SK-N-SH (cell line): Measurements from ENCODE around the gene ZGRF1. TPM values are rescaled to one million over a fixed set of nuclear protein-coding genes. Genes with fewer than 3 reads are reported as not detected.

ENCODE experiments used
- CTCF ChIA-PET: fragments of 300-600, 350-600 bp; formaldehyde crosslinking; extraction: SDS; loops from one replicate; lab custom pipeline; 2021; lab: Yijun Ruan, JAX
- POLR2A ChIA-PET: fragments of 350-600 bp; sonication (Branson Sonifier 250); formaldehyde crosslinking; extraction: SDS; loops from one replicate; lab custom pipeline; 2020; ENCODE audit warnings: antibody characterized with exemption, inconsistent platforms; lab: Yijun Ruan, JAX
- DNase-seq: peaks from one replicate; pipeline ENCODE4 v3.0.0; 2012
- H2AFZ ChIP-seq: fragments of 200-600 bp; sonication (generic); 2 replicates; pipeline ENCODE4 v1.8.1; 2016; ENCODE audit warnings: antibody characterized with exemption, mild to moderate bottlenecking, low read depth
- H3F3A ChIP-seq: fragments of 200-600 bp; sonication (generic); replicated peaks from 2 replicates; pipeline ENCODE3; 2016; ENCODE audit warnings: antibody characterized with exemption, mild to moderate bottlenecking; ENCODE audit not compliant: insufficient read depth
- H3K27ac ChIP-seq, 2 experiments: fragments of 200-500 bp in 1 of 2; fragments of 200-600 bp in 1 of 2; sonication (Bioruptor generic) in 1 of 2; sonication (generic), shearing (Covaris generic) in 1 of 2; 2 replicates each; pipeline versions ENCODE4 v1.5.1 to v1.6.1; 2014 to 2016; ENCODE audit warnings: low read depth in 2 of 2, inconsistent platforms in 1 of 2, low read length in 1 of 2, mild to moderate bottlenecking in 1 of 2, mixed read lengths in 1 of 2
- H3K27me3 ChIP-seq: fragments of 200-600 bp; sonication (generic), shearing (Covaris generic); 2 replicates; pipeline ENCODE4 v1.6.1; 2016; ENCODE audit warnings: mixed run types; ENCODE audit not compliant: insufficient read depth
- H3K36me3 ChIP-seq, 2 experiments: fragments of 200-500 bp in 1 of 2; fragments of 200-600 bp in 1 of 2; sonication (Bioruptor generic) in 1 of 2; sonication (generic) in 1 of 2; replicated peaks in 1 of 2; 2 replicates each; pipeline versions ENCODE3 to v1.5.1; 2014 to 2016; ENCODE audit warnings: low read length in 1 of 2, mild to moderate bottlenecking in 1 of 2; ENCODE audit not compliant: insufficient read depth in 2 of 2, control insufficient read depth in 1 of 2
- H3K4me1 ChIP-seq, 2 experiments: fragments of 200-500 bp in 1 of 2; fragments of 200-600 bp in 1 of 2; sonication (Bioruptor generic) in 1 of 2; sonication (generic), shearing (Covaris generic) in 1 of 2; 2 replicates each; pipeline versions ENCODE4 v1.5.1 to v1.6.1; 2014 to 2016; ENCODE audit warnings: low read depth in 1 of 2, low read length in 1 of 2, mixed run types in 1 of 2; ENCODE audit not compliant: insufficient read depth in 2 of 2, control insufficient read depth in 1 of 2
- H3K4me2 ChIP-seq: fragments of 200-600 bp; sonication (generic), shearing (Covaris generic); 2 replicates; pipeline ENCODE4 v1.6.1; 2017; ENCODE audit warnings: mixed run types
- H3K4me3 ChIP-seq, 2 experiments: fragments of 200-500 bp in 1 of 2; fragments of 200-600 bp in 1 of 2; sonication (Bioruptor generic) in 1 of 2; sonication (generic), shearing (Covaris generic) in 1 of 2; 2 replicates each; pipeline versions ENCODE4 v1.5.1 to v1.8.1; 2014 to 2016; ENCODE audit warnings: low read depth in 2 of 2, inconsistent platforms in 1 of 2, low read length in 1 of 2, mild to moderate bottlenecking in 1 of 2, mixed read lengths in 1 of 2, moderate library complexity in 1 of 2
- H3K79me2 ChIP-seq: fragments of 200-600 bp; sonication (generic); 2 replicates; pipeline ENCODE4 v1.8.1; 2017; ENCODE audit warnings: mild to moderate bottlenecking; ENCODE audit not compliant: insufficient read depth
- H3K9ac ChIP-seq: fragments of 200-600 bp; sonication (generic); 2 replicates; pipeline ENCODE4 v1.6.1; 2017; ENCODE audit warnings: mixed run types
- H3K9me2 ChIP-seq: fragments of 200-600 bp; sonication (generic); 2 replicates; pipeline ENCODE4 v1.6.1; 2017; ENCODE audit warnings: mixed run types
- H3K9me3 ChIP-seq: fragments of 200-600 bp; sonication (generic); 2 replicates; pipeline ENCODE4 v1.6.1; 2017; ENCODE audit warnings: mixed run types, mild to moderate bottlenecking, moderate library complexity
- H4K20me1 ChIP-seq: fragments of 200-600 bp; sonication (generic); 2 replicates; pipeline ENCODE4 v1.6.1; 2017; ENCODE audit warnings: mild to moderate bottlenecking, mixed run types; ENCODE audit not compliant: insufficient read depth
- ELF1 ChIP-seq: IDR thresholded peaks from 2 replicates; pipeline ENCODE4 v1.4.0; 2012
- EP300 ChIP-seq, 2 experiments: IDR thresholded peaks; 2 replicates each; pipeline versions ENCODE4 v1.4.0 to v1.6.1; 2012; ENCODE audit warnings: borderline replicate concordance in 1 of 2, low read depth in 1 of 2, low read length in 1 of 2
- EZH2phosphoT487 ChIP-seq: fragments of 200-600 bp; sonication (generic); IDR thresholded peaks from 2 replicates; pipeline ENCODE4 v1.6.1; 2017; ENCODE audit warnings: low read depth, mixed run types, mild to moderate bottlenecking, antibody characterized with exemption, moderate library complexity, borderline replicate concordance
- FOSL2 ChIP-seq: IDR thresholded peaks from 2 replicates; pipeline ENCODE4 v1.4.0; 2012; ENCODE audit warnings: low read depth, mild to moderate bottlenecking, moderate library complexity, borderline replicate concordance
- FOXM1 ChIP-seq: IDR thresholded peaks from 2 replicates; pipeline ENCODE4 v1.4.0; 2012; ENCODE audit warnings: low read depth, mild to moderate bottlenecking
- GATA2 ChIP-seq: sonication (generic); formaldehyde crosslinking; IDR thresholded peaks from 2 replicates; pipeline ENCODE4 v1.5.0; 2020; ENCODE audit warnings: mild to moderate bottlenecking, missing genetic modification reagents
- MEF2A ChIP-seq: IDR thresholded peaks from 2 replicates; pipeline ENCODE4 v1.4.0; 2012; ENCODE audit warnings: low read depth, borderline replicate concordance
- NFIC ChIP-seq: IDR thresholded peaks from 2 replicates; pipeline ENCODE4 v1.4.0; 2012; ENCODE audit warnings: borderline replicate concordance
- NRF1 ChIP-seq: IDR thresholded peaks from 2 replicates; pipeline ENCODE4 v1.6.1; 2012; ENCODE audit warnings: low read depth, mild to moderate bottlenecking, low read length
- RAD21 ChIP-seq: IDR thresholded peaks from 2 replicates; pipeline ENCODE4 v1.6.1; 2012; ENCODE audit warnings: mild to moderate bottlenecking, low read length
- RCOR1 ChIP-seq: fragments of 150-350 bp; IDR thresholded peaks from 2 replicates; pipeline ENCODE4 v1.6.1; 2017; ENCODE audit warnings: antibody characterized with exemption, low read length
- RFX5 ChIP-seq: IDR thresholded peaks from 2 replicates; pipeline ENCODE4 v1.6.1; 2012; ENCODE audit warnings: mild to moderate bottlenecking, improper control_type of control experiment, low read length
- SMC3 ChIP-seq: IDR thresholded peaks from 2 replicates; pipeline ENCODE4 v1.6.1; 2012; ENCODE audit warnings: low read depth, low read length, improper control_type of control experiment
- TCF12 ChIP-seq: IDR thresholded peaks from 2 replicates; pipeline ENCODE4 v1.4.0; 2012
- WGBS: methylation state at CpG from one replicate; pipeline ENCODE4 v1.1.6; 2017; ENCODE audit warnings: low lambda C conversion rate; 5-methylcytosine and 5-hydroxymethylcytosine counted together
- polyA plus RNA-seq, 3 experiments: library from polyadenylated mRNA; depleted of rRNA; stranded (reverse); fragments of >200 nt; gene quantifications; 2 replicates each; pipeline ENCODE4 v1.2.3, GENCODE V29; 2012
- TF ChIP-seq, protein P1 (sequence below): fragments of 200-600 bp; sonication (generic); IDR thresholded peaks from 2 replicates; pipeline ENCODE4 v1.6.1; 2017; ENCODE audit warnings: antibody characterized with exemption, mild to moderate bottlenecking, moderate library complexity
- TF ChIP-seq, protein P2 (sequence below): IDR thresholded peaks from 2 replicates; pipeline ENCODE4 v1.6.1; 2012; ENCODE audit warnings: mild to moderate bottlenecking, low read depth, low read length, moderate library complexity
- TF ChIP-seq, protein P3 (sequence below): fragments of 150-350 bp; IDR thresholded peaks from 2 replicates; pipeline ENCODE4 v1.6.1; 2016; ENCODE audit warnings: mild to moderate bottlenecking, low read depth, low read length
- TF ChIP-seq, protein P4 (sequence below): fragments of 150-350 bp; IDR thresholded peaks from 2 replicates; pipeline ENCODE4 v1.6.1; 2017; ENCODE audit warnings: antibody characterized with exemption, low read length, low read depth, borderline replicate concordance
- TF ChIP-seq, protein P5 (sequence below): IDR thresholded peaks from 2 replicates; pipeline ENCODE4; 2012

Gene ZGRF1
- polyA plus RNA-seq, 1 of the 3 experiments (the other 2 are of a cell fraction), result 2.4 TPM

DNA sequence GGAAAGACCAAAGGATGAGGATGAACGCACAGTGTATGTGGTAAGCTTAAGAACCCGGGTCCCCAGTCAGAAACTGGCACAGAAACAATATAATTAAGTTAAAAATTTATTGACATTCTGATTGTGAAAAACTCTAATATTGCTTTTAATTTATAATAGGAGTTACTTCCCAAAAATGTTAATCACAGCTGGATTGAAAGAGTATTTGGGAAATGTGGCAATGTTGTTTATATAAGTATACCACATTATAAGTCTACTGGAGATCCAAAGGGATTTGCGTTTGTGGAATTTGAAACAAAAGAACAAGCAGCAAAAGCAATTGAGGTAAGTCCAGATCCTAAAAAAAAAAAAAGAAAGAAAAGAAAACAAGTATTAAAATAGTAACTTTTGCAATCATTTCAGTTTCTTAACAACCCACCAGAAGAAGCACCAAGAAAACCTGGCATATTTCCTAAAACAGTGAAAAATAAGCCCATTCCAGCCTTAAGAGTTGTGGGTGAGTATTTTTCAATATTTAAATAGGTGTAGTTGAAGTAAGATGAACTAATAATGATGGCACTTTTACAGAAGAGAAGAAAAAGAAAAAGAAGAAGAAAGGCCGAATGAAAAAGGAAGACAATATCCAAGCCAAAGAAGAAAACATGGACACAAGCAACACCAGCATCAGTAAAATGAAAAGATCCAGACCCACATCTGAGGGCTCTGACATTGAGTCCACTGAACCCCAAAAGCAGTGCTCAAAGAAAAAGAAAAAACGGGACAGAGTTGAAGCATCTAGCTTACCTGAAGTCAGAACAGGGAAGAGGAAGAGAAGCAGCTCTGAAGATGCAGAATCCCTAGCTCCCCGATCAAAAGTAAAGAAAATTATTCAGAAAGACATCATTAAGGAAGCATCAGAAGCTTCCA is 10.2 kb upstream of the ZGRF1 start:
- 88% methylated on average over 6 of the region's 6 CpGs for WGBS
- 0 out of 4 replicates have a peak, but pooled peaks cover 0 to 3% of the 10 kb centered on the region in 2 experiments for H3K4me1 ChIP-seq
- no peaks in the 10 kb centered on the region for H4K20me1 ChIP-seq
- H3F3A ChIP-seq, result peaks cover 24% of the 10 kb centered on the region
- ChIA-PET POLR2A (no interaction called here), CTCF (interaction anchor here (0.7 to 4.0 kb wide), 3 partner anchors 10 to 325 kb away, joined by 3 to 17 read pairs (median 6); partner anchors contain the start of genes LARP7 and ZGRF1)
- peaks cover 15% of the 10 kb centered on the region for H3K79me2 ChIP-seq
- H2AFZ ChIP-seq, result no peak overlapping the region
- no peak overlapping the region; a peak in 1 of 4 replicates for H3K27ac ChIP-seq
- H3K9ac ChIP-seq, result no peak overlapping the region
- TF ChIP-seq MEF2A, result no peak
- TF ChIP-seq GATA2 (CRISPR knock-in tag), result no peak
- TF ChIP-seq EP300 (IDR thresholded peaks at IDR 0.05; ENCODE audit: borderline replicate concordance in 1 of 2, low read depth in 1 of 2, low read length in 1 of 2), result no peak
- TF ChIP-seq SMC3, result no peak
- no peak for TF ChIP-seq RFX5
- TF ChIP-seq, protein P1, sequence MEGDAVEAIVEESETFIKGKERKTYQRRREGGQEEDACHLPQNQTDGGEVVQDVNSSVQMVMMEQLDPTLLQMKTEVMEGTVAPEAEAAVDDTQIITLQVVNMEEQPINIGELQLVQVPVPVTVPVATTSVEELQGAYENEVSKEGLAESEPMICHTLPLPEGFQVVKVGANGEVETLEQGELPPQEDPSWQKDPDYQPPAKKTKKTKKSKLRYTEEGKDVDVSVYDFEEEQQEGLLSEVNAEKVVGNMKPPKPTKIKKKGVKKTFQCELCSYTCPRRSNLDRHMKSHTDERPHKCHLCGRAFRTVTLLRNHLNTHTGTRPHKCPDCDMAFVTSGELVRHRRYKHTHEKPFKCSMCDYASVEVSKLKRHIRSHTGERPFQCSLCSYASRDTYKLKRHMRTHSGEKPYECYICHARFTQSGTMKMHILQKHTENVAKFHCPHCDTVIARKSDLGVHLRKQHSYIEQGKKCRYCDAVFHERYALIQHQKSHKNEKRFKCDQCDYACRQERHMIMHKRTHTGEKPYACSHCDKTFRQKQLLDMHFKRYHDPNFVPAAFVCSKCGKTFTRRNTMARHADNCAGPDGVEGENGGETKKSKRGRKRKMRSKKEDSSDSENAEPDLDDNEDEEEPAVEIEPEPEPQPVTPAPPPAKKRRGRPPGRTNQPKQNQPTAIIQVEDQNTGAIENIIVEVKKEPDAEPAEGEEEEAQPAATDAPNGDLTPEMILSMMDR, result no peak
- TF ChIP-seq TCF12, result no peak
- no peak for TF ChIP-seq NFIC
- TF ChIP-seq NRF1, result no peak
- TF ChIP-seq RCOR1, result no peak
- TF ChIP-seq, protein P2, sequence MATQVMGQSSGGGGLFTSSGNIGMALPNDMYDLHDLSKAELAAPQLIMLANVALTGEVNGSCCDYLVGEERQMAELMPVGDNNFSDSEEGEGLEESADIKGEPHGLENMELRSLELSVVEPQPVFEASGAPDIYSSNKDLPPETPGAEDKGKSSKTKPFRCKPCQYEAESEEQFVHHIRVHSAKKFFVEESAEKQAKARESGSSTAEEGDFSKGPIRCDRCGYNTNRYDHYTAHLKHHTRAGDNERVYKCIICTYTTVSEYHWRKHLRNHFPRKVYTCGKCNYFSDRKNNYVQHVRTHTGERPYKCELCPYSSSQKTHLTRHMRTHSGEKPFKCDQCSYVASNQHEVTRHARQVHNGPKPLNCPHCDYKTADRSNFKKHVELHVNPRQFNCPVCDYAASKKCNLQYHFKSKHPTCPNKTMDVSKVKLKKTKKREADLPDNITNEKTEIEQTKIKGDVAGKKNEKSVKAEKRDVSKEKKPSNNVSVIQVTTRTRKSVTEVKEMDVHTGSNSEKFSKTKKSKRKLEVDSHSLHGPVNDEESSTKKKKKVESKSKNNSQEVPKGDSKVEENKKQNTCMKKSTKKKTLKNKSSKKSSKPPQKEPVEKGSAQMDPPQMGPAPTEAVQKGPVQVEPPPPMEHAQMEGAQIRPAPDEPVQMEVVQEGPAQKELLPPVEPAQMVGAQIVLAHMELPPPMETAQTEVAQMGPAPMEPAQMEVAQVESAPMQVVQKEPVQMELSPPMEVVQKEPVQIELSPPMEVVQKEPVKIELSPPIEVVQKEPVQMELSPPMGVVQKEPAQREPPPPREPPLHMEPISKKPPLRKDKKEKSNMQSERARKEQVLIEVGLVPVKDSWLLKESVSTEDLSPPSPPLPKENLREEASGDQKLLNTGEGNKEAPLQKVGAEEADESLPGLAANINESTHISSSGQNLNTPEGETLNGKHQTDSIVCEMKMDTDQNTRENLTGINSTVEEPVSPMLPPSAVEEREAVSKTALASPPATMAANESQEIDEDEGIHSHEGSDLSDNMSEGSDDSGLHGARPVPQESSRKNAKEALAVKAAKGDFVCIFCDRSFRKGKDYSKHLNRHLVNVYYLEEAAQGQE, result no peak
- TF ChIP-seq, protein P3, sequence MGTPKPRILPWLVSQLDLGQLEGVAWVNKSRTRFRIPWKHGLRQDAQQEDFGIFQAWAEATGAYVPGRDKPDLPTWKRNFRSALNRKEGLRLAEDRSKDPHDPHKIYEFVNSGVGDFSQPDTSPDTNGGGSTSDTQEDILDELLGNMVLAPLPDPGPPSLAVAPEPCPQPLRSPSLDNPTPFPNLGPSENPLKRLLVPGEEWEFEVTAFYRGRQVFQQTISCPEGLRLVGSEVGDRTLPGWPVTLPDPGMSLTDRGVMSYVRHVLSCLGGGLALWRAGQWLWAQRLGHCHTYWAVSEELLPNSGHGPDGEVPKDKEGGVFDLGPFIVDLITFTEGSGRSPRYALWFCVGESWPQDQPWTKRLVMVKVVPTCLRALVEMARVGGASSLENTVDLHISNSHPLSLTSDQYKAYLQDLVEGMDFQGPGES, result no peak
- no peak for TF ChIP-seq EZH2phosphoT487
- no peak for TF ChIP-seq FOSL2
- TF ChIP-seq RAD21, result no peak
- TF ChIP-seq, protein P4, sequence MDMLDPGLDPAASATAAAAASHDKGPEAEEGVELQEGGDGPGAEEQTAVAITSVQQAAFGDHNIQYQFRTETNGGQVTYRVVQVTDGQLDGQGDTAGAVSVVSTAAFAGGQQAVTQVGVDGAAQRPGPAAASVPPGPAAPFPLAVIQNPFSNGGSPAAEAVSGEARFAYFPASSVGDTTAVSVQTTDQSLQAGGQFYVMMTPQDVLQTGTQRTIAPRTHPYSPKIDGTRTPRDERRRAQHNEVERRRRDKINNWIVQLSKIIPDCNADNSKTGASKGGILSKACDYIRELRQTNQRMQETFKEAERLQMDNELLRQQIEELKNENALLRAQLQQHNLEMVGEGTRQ, result no peak
- no peak for TF ChIP-seq FOXM1
- TF ChIP-seq ELF1, result no peak
- TF ChIP-seq, protein P5, sequence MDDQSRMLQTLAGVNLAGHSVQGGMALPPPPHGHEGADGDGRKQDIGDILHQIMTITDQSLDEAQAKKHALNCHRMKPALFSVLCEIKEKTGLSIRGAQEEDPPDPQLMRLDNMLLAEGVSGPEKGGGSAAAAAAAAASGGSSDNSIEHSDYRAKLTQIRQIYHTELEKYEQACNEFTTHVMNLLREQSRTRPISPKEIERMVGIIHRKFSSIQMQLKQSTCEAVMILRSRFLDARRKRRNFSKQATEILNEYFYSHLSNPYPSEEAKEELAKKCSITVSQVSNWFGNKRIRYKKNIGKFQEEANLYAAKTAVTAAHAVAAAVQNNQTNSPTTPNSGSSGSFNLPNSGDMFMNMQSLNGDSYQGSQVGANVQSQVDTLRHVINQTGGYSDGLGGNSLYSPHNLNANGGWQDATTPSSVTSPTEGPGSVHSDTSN, result no peak
- H3K9me3 ChIP-seq, result no peaks in the 10 kb centered on the region; the same call in 1 of the 2 replicates
- no peak overlapping the region for H3K4me3 ChIP-seq
- no peak for DNase-seq
- H3K36me3 ChIP-seq, result peaks cover 61 to 69% of the 10 kb centered on the region in 2 experiments
- H3K27me3 ChIP-seq, result no peaks in the 10 kb centered on the region
- H3K9me2 ChIP-seq, result no peaks in the 10 kb centered on the region
- H3K4me2 ChIP-seq, result no peak overlapping the region
